ENCODE data around the gene LIPC. TPM values are rescaled to one million over a fixed set of nuclear protein-coding genes. Genes with fewer than 3 reads are reported as not detected.

LIPC gene
- total and polyA plus RNA-seq, 9 of the 15 experiments (the other 6 are each of a cell fraction or from before 2014, with no cell fraction given): 0.07 to 0.41 (median 0.11) TPM; not detected in 2

DNA sequence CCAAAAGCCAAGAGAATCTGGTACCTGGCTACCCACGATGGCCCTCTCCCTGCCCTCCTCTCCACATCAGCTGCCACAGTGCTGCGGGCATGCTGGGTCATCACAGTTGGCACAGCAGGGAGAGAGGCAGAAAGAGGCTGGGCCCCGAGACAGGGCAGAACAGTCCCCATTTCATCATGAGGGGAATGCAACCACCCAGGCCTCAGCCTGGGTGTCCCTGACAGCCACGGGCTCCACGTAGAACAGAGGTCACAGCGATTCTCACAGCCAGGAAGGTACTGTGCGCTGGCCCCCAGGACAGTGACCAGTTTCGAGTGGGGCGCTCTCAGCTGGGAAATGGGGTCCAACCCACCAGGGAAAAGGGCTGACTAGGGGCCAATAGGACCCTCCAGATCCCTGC, 6.3 kb downstream of the LIPC start:
- H3K36me3 ChIP-seq (ENCODE audit: control insufficient read depth, insufficient read depth, low read length): no peaks in the 10 kb centered on the region
- H3K4me2 ChIP-seq (ENCODE audit: insufficient read depth, low read length): no peak overlapping the region
- H3K9ac ChIP-seq (ENCODE audit: insufficient read depth in 1 of 2, low read depth in 2 of 2, low read length in 2 of 2): 0 out of 4 replicates have a peak overlapping the region, but pooled peaks of 1 of the 2 experiments have one; percentile 5
- no peaks in the 10 kb centered on the region for H3K9me1 ChIP-seq (ENCODE audit: control insufficient read depth, insufficient read depth, low read length)
- no peaks in the 10 kb centered on the region for H3K9me3 ChIP-seq (replicated peaks; ENCODE audit: control insufficient read depth, insufficient read depth, low read depth, low read length)
- in situ Hi-C loops (cut with MboI) (loop anchor here (10.0 kb wide), 1 partner anchor 307 kb away; the partner anchor contains the start of gene ADAM10), intact Hi-C loops (cut with micrococcal nuclease) (loop anchor here (10.0 kb wide), 2 partner anchors 53 to 317 kb away; no protein-coding TSS in a partner anchor)
- 67% methylated on average over 9 of the region's 9 CpGs for WGBS (ENCODE audit: insufficient coverage, low coverage, missing lambda C conversion rate)
- TF ChIP-seq ZNF197 (CRISPR knock-in tag; IDR thresholded peaks at IDR 0.05; ENCODE audit: low read depth): no peak
- TF ChIP-seq, protein P1, sequence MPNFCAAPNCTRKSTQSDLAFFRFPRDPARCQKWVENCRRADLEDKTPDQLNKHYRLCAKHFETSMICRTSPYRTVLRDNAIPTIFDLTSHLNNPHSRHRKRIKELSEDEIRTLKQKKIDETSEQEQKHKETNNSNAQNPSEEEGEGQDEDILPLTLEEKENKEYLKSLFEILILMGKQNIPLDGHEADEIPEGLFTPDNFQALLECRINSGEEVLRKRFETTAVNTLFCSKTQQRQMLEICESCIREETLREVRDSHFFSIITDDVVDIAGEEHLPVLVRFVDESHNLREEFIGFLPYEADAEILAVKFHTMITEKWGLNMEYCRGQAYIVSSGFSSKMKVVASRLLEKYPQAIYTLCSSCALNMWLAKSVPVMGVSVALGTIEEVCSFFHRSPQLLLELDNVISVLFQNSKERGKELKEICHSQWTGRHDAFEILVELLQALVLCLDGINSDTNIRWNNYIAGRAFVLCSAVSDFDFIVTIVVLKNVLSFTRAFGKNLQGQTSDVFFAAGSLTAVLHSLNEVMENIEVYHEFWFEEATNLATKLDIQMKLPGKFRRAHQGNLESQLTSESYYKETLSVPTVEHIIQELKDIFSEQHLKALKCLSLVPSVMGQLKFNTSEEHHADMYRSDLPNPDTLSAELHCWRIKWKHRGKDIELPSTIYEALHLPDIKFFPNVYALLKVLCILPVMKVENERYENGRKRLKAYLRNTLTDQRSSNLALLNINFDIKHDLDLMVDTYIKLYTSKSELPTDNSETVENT (CRISPR knock-in tag; IDR thresholded peaks at IDR 0.05): no peak
- no peak overlapping the region for H2AFZ ChIP-seq (ENCODE audit: low read depth, low read length)
- H3K27me3 ChIP-seq (ENCODE audit: control insufficient read depth in 2 of 2, insufficient read depth in 2 of 2, low read length in 2 of 2): no peaks in the 10 kb centered on the region
- no peaks in the 10 kb centered on the region for H4K20me1 ChIP-seq (replicated peaks; ENCODE audit: control insufficient read depth, insufficient read depth, low read length)
- H3K4me3 ChIP-seq: no peak overlapping the region
- H3K79me2 ChIP-seq (ENCODE audit: control insufficient read depth, insufficient read depth, low read length): no peaks in the 10 kb centered on the region
- ATAC-seq (no peak), DNase-seq (ENCODE audit: extremely low read depth in 1 of 4, low spot score in 3 of 4) (no peak), FAIRE-seq (no peak)
- CTCF ChIA-PET (ENCODE audit: low intra/inter-chr PET ratio): no interaction called here
- BruUV-seq (replicated peaks): no TSS peak
- peaks cover 6 to 21% of the 10 kb centered on the region in 2 experiments for H3K4me1 ChIP-seq (replicated peaks in 1 of 2; ENCODE audit: control insufficient read depth in 2 of 2, insufficient read depth in 2 of 2, low read length in 2 of 2)
- no peak overlapping the region for H3K27ac ChIP-seq (ENCODE audit: extremely low read depth, low read depth, low read length)
- POLR2A ChIA-PET: interaction anchor here (1.7 kb wide), 1 partner anchor 8 kb away, joined by 5 read pairs; no protein-coding TSS in a partner anchor
